A549 (cell line): Measurements from ENCODE around the gene LAMP5. TPM values are rescaled to one million over a fixed set of nuclear protein-coding genes. Genes with fewer than 3 reads are reported as not detected.

Experiments used
- ATAC-seq, 2 experiments: fragments of 200-7000 bp in 1 of 2; fragments of >200 bp in 1 of 2; cut with Nextera tagmentation in 1 of 2; cut with Tn5 transposase in 1 of 2; 3 replicates each; pipeline versions ENCODE4 v1.8.0 to v1.9.1; 2018 to 2020; ENCODE audit warnings: mild to moderate bottlenecking in 1 of 2, moderate library complexity in 1 of 2
- CTCF ChIA-PET: fragments of 300-600 bp; sonication (Branson Sonifier 250); formaldehyde crosslinking; extraction: SDS; loops from one replicate; lab custom pipeline; 2021; ENCODE audit warnings: antibody characterized with exemption, inconsistent platforms; lab: Yijun Ruan, JAX
- POLR2A ChIA-PET: fragments of 350-600 bp; formaldehyde crosslinking; extraction: SDS; loops from one replicate; lab custom pipeline; 2021; ENCODE audit warnings: antibody characterized with exemption, inconsistent platforms; lab: Yijun Ruan, JAX
- DNase-seq, 2 experiments: peaks; one replicate each; pipeline versions ENCODE4 v3.0.0 to v3.0.0-alpha.2; 2011 to 2016; ENCODE audit warnings: low read depth in 1 of 2, low spot score in 1 of 2
- FAIRE-seq: peaks from 2 replicates; lab custom pipeline; 2011; peaks lifted over from hg19 to GRCh38; lab: Jason Lieb, UNC
- H3K27ac ChIP-seq, 2 experiments: fragments of >200 bp; sonication (Bioruptor Twin); formaldehyde crosslinking; 3 replicates each; pipeline ENCODE4 v1.5.1; 2016 to 2017
- H3K4me1 ChIP-seq: fragments of >200 bp; sonication (Bioruptor Twin); formaldehyde crosslinking; 3 replicates; pipeline ENCODE4 v1.6.1; 2016
- H3K4me2 ChIP-seq: fragments of >200 bp; sonication (Bioruptor Twin); formaldehyde crosslinking; 3 replicates; pipeline ENCODE4 v1.6.1; 2016
- H3K4me3 ChIP-seq: fragments of >200 bp; sonication (Bioruptor Twin); formaldehyde crosslinking; 3 replicates; pipeline ENCODE4 v1.5.1; 2016
- H3K9me3 ChIP-seq: fragments of >200 bp; sonication (Bioruptor Twin); formaldehyde crosslinking; 3 replicates; pipeline ENCODE4 v1.6.1; 2016
- CEBPB ChIP-seq, 2 experiments: fragments of >200 bp in 1 of 2; sonication (Bioruptor Twin) in 1 of 2; formaldehyde crosslinking in 1 of 2; IDR thresholded peaks; 2 replicates each; pipeline ENCODE4 v1.6.1; 2012 to 2016
- EHMT2 ChIP-seq: fragments of 200-600 bp; sonication (generic); IDR thresholded peaks from 2 replicates; pipeline ENCODE4 v1.6.1; 2016; ENCODE audit warnings: antibody characterized with exemption, low read depth, mild to moderate bottlenecking, moderate library complexity
- FOSL2 ChIP-seq, 2 experiments: fragments of 450-650 bp in 1 of 2; fragments of >200 bp in 1 of 2; sonication (Bioruptor Twin) in 1 of 2; formaldehyde crosslinking; IDR thresholded peaks; 2 replicates each; pipeline versions ENCODE4 v1.5.0 to v1.6.1; 2016 to 2020; ENCODE audit warnings: mild to moderate bottlenecking in 1 of 2, moderate library complexity in 1 of 2
- HEYL ChIP-seq: fragments of 250-450 bp; sonication (Bioruptor Pico); IDR thresholded peaks from 2 replicates; pipeline ENCODE4 v1.8.0; 2021; ENCODE audit warnings: mild to moderate bottlenecking, moderate library complexity
- HMGXB4 ChIP-seq: fragments of 250-450 bp; sonication (Bioruptor Pico); IDR thresholded peaks from 2 replicates; pipeline ENCODE4 v1.5.0; 2021; ENCODE audit warnings: mild to moderate bottlenecking, moderate library complexity, borderline replicate concordance
- HOXB5 ChIP-seq: fragments of 250-450 bp; sonication (Bioruptor Pico); IDR thresholded peaks from 2 replicates; pipeline ENCODE4 v1.5.0; 2020; ENCODE audit warnings: mild to moderate bottlenecking, moderate library complexity
- JUNB ChIP-seq: fragments of >200 bp; sonication (Bioruptor Twin); formaldehyde crosslinking; IDR thresholded peaks from 2 replicates; pipeline ENCODE4 v1.6.1; 2016
- KDM5A ChIP-seq: fragments of 200-600 bp; sonication (generic); IDR thresholded peaks from 2 replicates; pipeline ENCODE4 v1.6.1; 2016; ENCODE audit warnings: antibody characterized with exemption, mild to moderate bottlenecking
- MAX ChIP-seq: IDR thresholded peaks from 2 replicates; pipeline ENCODE4 v1.6.1; 2012
- MYC ChIP-seq: IDR thresholded peaks from 2 replicates; pipeline ENCODE4 v1.6.1; 2012; ENCODE audit warnings: mild to moderate bottlenecking, inconsistent platforms, low read length, improper control_type of control experiment, borderline replicate concordance
- NFE2L2 ChIP-seq: fragments of 150-350 bp; conservative IDR thresholded peaks from 2 replicates; pipeline ENCODE4 v1.6.1; 2014; ENCODE audit warnings: low read length
- NPAS2 ChIP-seq: fragments of 250-450 bp; sonication (Bioruptor Pico); IDR thresholded peaks from 2 replicates; pipeline ENCODE4 v1.8.0; 2022; ENCODE audit warnings: mild to moderate bottlenecking, moderate library complexity, borderline replicate concordance
- PBX3 ChIP-seq: IDR thresholded peaks from 2 replicates; pipeline ENCODE4 v1.6.1; 2012
- PHF8 ChIP-seq: fragments of 200-600 bp; sonication (generic); IDR thresholded peaks from 2 replicates; pipeline ENCODE4 v1.6.1; 2016; ENCODE audit warnings: low read depth, mild to moderate bottlenecking, antibody characterized with exemption, moderate library complexity, borderline replicate concordance
- POLR2A ChIP-seq: IDR thresholded peaks from 2 replicates; pipeline ENCODE4 v1.6.1; 2012; ENCODE audit warnings: mild to moderate bottlenecking, low read length
- SMC3 ChIP-seq: fragments of >200 bp; sonication (Bioruptor Twin); formaldehyde crosslinking; IDR thresholded peaks from 3 replicates; pipeline ENCODE4 v1.6.1; 2018; ENCODE audit warnings: inconsistent platforms
- ZC3H11A ChIP-seq: fragments of 450-650 bp; IDR thresholded peaks from 2 replicates; pipeline ENCODE4 v1.6.1; 2014; ENCODE audit warnings: antibody characterized with exemption, mild to moderate bottlenecking
- ZSCAN20 ChIP-seq: fragments of 250-450 bp; sonication (Bioruptor Pico); IDR thresholded peaks from 2 replicates; pipeline ENCODE4 v1.8.0; 2022; ENCODE audit warnings: mild to moderate bottlenecking, moderate library complexity
- WGBS: methylation state at CpG from one replicate; pipeline ENCODE4 v1.1.6; 2017; ENCODE audit errors: missing lambda C conversion rate; 5-methylcytosine and 5-hydroxymethylcytosine counted together
- polyA plus RNA-seq, 4 experiments: library from polyadenylated mRNA; depleted of rRNA in 3 of 4; stranded (reverse); fragments of >200 nt; fragmentation: RNase III in 1 of 4; extraction: RNeasy Plus Mini Kit Qiagen cat#74134 plus additional on column Dnase treatment in 1 of 4; gene quantifications; 2 replicates in 3 of 4; 3 replicates in 1 of 4; pipeline ENCODE4 v1.2.3, GENCODE V29; 2011 to 2017
- TF ChIP-seq, protein P1 (sequence below): fragments of >200 bp; sonication (Bioruptor Twin); formaldehyde crosslinking; IDR thresholded peaks from 3 replicates; pipeline ENCODE4 v1.5.1; 2016

Gene LAMP5
- polyA plus RNA-seq, 2 of the 4 experiments (the other 2 are of a cell fraction): 0.04 to 0.12 TPM

DNA sequence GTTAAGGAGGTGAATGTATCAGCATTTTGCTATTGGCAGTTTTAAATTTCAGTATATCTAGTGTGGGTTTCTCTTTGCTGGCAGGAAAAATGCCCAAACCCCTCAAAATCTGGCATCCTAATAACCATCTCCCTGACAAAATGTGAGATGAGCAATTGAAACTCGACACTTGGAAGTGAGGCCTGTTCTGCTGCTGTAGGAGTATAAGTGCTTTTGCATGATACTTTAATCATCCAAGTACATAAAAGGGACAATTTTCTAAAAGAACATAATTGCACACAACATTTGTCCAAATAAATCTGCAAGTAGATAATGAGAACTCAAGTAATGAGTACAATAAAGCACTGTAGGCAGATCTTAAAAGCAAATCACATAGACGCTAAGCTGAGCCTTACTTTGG lies 36.5 kb downstream of the LAMP5 start:
- H3K4me1 ChIP-seq: peaks cover 7% of the 10 kb centered on the region
- H3K4me2 ChIP-seq: no peak overlapping the region
- ChIA-PET POLR2A (no interaction called here), CTCF (interaction anchor here (1.0 kb wide), 1 partner anchor 142 kb away, joined by 3 read pairs; no protein-coding TSS in a partner anchor)
- TF ChIP-seq CEBPB (IDR thresholded peaks at IDR 0.05) (no peak), POLR2A (no peak), KDM5A (no peak), NFE2L2 (no peak), SMC3 (no peak), ZC3H11A (no peak), ZSCAN20 (CRISPR knock-in tag) (no peak), HMGXB4 (CRISPR knock-in tag) (no peak), NPAS2 (no peak), PBX3 (no peak), MAX (no peak), HEYL (CRISPR knock-in tag) (no peak)
- TF ChIP-seq, protein P1, sequence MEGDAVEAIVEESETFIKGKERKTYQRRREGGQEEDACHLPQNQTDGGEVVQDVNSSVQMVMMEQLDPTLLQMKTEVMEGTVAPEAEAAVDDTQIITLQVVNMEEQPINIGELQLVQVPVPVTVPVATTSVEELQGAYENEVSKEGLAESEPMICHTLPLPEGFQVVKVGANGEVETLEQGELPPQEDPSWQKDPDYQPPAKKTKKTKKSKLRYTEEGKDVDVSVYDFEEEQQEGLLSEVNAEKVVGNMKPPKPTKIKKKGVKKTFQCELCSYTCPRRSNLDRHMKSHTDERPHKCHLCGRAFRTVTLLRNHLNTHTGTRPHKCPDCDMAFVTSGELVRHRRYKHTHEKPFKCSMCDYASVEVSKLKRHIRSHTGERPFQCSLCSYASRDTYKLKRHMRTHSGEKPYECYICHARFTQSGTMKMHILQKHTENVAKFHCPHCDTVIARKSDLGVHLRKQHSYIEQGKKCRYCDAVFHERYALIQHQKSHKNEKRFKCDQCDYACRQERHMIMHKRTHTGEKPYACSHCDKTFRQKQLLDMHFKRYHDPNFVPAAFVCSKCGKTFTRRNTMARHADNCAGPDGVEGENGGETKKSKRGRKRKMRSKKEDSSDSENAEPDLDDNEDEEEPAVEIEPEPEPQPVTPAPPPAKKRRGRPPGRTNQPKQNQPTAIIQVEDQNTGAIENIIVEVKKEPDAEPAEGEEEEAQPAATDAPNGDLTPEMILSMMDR: no peak
- FAIRE-seq (no peak), ATAC-seq (no peak), DNase-seq (no peak)
- WGBS: 87% methylated on average over 2 of the region's 2 CpGs
- H3K4me3 ChIP-seq: no peak overlapping the region
- H3K27ac ChIP-seq: no peak overlapping the region
- H3K9me3 ChIP-seq: no peaks in the 10 kb centered on the region

- H3K9me3 ChIP-seq: no peaks in the 10 kb centered on the region
- H3K4me2 ChIP-seq: peak overlapping the region; percentile 6; the same call in 1 of the 3 replicates
- no peak for FAIRE-seq
- no peak for ATAC-seq
- peak in 1 of 2 experiments; percentile 16 for DNase-seq
- ChIA-PET CTCF (interaction anchor here (1.0 kb wide), 1 partner anchor 143 kb away, joined by 3 read pairs; no protein-coding TSS in a partner anchor), POLR2A (no interaction called here)
- no peak overlapping the region for H3K27ac ChIP-seq
- H3K4me3 ChIP-seq: no peak overlapping the region
- 51% methylated on average over 4 of the region's 4 CpGs for WGBS
- H3K4me1 ChIP-seq: peaks cover 7% of the 10 kb centered on the region
- no peak for TF ChIP-seq CEBPB (IDR thresholded peaks at IDR 0.05)
- TF ChIP-seq EHMT2: no peak
- no peak for TF ChIP-seq JUNB
- TF ChIP-seq PHF8: no peak
- TF ChIP-seq HOXB5 (CRISPR knock-in tag): no peak
- no peak for TF ChIP-seq ZSCAN20 (CRISPR knock-in tag)
- no peak for TF ChIP-seq FOSL2 (IDR thresholded peaks at IDR 0.05)
- TF ChIP-seq FOSL2 (CRISPR knock-in tag; IDR thresholded peaks at IDR 0.05): no peak
- no peak for TF ChIP-seq MYC
Observed at GRCh38 chr20:9551808-9552550, 37.6 kb downstream of the LAMP5 start.
